Activated T-cell treated with anti-CD3 and anti-CD28 coated beads for 48 hours (primary cell): ENCODE data around the gene WWOX.

Source experiments
- DNase-seq: peaks from one replicate; pipeline ENCODE4 v3.0.0-alpha.2; 2020; ENCODE audit warnings: low read depth

WWOX gene

GRCh38 chr16:78396673-78397072 lies 297.2 kb downstream of the WWOX start:
- no peak for DNase-seq

GRCh38 chr16:78399384-78399783 lies 299.9 kb downstream of the WWOX start:
- no peak for DNase-seq

DNA sequence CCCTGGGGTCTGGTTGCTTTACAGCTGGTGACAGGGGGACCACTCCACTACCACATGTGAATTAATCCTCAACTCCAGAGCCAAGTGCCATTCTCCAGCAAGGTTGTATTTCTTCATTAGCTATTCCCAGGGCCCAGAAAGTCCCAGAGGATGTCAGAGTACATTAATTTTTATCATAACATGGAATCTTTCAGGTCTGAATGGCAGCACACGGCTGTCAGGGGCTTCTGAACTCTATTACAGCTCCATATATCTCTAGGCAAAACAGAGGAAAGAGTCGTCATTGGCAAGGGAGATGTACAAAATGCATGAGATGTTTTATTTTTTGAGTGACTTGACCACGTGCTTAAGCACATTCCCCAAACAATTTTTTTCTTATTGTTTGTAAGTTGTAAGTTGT lies 303.4 kb downstream of the WWOX start:
- DNase-seq, result no peak

- no peak for DNase-seq
Observed at GRCh38 chr16:78405040-78405439, 305.6 kb downstream of the WWOX start.

GRCh38 chr16:78405833-78406232 lies 306.4 kb downstream of the WWOX start:
- no peak for DNase-seq

DNA sequence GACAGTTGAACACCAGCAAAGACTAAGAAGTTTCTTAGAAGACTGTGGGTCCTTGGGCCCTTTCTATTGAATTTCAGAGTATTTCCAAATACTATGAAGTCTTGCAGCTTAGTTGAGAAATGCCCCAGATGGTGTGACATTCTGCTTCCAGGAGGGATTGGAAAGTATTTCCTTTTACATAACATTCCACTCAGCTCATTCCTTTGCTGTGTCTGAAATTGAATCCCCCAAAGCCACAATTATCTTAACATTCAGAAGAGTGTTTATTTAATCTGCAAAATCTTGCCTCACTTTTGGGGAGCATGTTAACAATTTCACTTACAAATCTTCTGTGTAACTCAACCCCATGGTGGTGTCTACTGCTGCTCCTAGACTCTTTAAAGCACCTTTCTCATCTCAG lies 307.7 kb downstream of the WWOX start:
- no peak for DNase-seq

- DNase-seq, result no peak
Observed at GRCh38 chr16:78413651-78414050, 314.2 kb downstream of the WWOX start.

- DNase-seq, result no peak
Observed at GRCh38 chr16:78415013-78415412, 315.6 kb downstream of the WWOX start.

DNA sequence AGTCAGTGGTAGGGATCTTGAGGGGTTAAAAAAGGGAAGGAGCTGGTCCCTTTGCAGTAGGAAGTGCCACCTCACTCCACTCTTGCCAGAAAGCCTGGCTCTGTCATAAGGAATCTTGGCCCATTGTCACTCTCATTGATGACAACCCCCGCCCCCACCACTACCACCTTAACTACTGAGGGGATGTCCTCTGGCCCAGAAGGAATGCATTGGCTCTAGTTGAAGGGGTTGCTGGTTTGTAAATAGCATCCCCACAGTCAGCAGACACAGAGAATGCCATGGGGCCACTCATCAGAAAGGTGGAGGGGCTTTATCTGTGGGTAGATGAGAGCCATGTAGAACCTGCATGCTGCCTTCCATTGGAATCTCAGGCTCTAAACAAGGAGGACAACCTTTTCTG lies 316.2 kb downstream of the WWOX start:
- no peak for DNase-seq

DNA sequence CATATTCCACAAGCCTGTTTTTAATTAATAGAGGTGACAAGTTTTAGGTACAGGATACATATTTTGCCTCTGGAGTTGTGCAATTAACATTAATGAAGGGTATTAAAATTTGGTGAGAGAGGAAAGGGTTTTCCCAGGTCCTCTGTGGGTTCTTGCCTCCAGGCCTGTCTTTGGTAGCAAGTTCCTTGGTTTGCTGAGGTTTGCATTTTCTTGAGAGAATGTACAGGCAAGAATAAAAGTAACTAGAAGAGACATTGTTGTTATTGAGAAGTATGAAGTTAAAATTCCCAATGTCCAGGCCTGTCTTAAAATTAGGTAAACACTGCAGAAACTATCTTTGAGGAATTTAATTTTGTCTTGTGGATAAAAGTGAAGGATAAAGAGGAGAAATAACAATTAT lies 316.9 kb downstream of the WWOX start:
- DNase-seq, result no peak

DNA sequence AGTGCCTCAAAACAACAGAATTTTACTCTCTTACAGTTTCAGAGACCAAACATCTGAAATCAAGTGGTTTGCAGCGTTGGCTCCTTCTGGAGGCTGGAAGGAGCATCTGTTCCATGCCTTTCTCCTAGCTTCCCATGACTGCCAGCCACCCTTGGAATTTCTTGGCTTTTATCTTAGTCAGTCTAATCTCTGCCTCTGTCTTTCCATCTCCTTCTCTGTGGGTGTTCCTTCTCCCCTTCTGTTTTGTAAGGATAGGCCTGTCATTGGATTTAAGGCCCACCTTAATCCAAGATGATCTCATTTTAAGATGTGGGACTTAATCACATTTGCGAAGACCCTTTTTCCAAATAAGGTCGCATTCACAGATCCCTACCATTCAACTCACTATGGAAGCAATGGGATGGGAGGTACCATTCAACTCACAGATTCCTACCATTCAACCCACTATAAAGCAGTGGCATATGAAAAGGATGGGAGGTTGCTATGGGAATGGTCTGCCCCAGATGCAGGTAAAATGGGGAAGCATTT lies 321.8 kb downstream of the WWOX start:
- DNase-seq, result no peak

DNA sequence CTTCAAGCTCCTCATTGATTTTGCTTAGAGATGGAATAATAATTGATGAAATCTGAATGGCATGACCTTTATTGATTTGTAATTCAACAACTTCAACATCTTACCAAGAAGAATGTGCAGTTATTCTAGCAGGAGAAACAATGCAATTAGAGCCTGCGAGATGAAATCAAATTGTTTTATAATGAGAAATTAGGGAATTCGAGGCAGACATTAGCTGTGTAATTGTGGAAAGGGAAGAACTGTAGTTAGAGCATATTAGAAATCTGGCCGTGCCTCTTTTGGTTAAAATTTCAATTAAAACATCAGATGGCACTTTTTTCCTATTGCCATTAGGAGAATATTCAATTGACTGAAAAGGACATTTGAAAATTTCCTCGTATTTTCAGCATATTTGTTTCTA lies 325.8 kb downstream of the WWOX start:
- no peak for DNase-seq

DNA sequence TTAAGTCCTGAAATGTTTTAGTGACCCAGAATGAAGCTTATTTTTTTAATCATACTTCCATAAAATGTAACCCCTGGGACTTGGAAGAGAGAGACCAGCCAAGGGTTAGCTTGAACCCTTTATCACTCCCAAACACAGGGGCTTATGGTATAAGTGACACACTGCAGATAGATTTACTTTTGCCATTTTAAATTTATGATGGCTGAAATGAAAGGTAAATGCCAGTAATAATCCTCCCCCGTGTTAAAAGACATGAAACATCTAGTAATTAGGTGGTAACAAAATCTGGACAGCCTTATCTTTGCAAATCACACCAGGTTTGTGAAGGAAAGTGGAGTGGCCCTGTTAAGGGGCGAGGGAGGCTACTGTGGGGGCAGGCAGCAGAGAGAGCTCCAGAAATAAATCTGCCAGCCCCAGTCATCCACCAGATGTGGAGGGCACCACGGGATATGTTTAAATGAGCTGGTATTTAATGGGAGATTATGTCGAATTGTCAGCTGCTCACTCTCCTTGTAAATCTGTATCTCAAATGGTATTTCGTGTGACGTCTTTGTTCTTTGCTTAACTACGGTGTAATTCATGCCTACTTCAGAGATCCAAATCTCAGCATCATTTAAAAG lies 326.5 kb downstream of the WWOX start:
- DNase-seq, result no peak

- DNase-seq, result no peak
Observed at GRCh38 chr16:78428193-78428592, 328.7 kb downstream of the WWOX start.

- no peak for DNase-seq
Observed at GRCh38 chr16:78430281-78430680, 330.8 kb downstream of the WWOX start.

GRCh38 chr16:78431004-78431670 lies 331.7 kb downstream of the WWOX start:
- DNase-seq, result no peak

DNA sequence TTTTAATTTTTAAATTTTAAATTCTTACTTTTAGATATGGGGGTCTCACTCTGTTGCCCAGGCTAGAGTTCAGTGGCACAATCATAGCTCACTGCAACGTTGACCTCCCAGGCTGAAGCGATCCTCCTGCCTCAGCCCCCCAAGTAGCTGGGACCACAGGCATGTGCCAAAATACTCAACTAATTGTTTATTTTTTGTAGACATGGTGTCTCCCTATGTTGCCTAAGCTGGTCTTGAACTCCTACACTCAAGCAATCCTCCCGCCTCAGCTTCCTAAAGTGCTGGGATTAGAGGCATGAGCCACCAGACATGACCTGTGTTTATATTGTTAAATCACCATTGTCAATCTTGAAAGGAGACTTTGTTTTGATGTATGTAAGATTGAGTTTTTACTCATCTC lies 332.2 kb downstream of the WWOX start:
- no peak for DNase-seq

GRCh38 chr16:78432451-78432850 lies 333.0 kb downstream of the WWOX start:
- no peak for DNase-seq

GRCh38 chr16:78433116-78433515 lies 333.7 kb downstream of the WWOX start:
- no peak for DNase-seq

- DNase-seq, result no peak
Observed at GRCh38 chr16:78434401-78434800, 334.9 kb downstream of the WWOX start.

GRCh38 chr16:78435260-78435659 lies 335.8 kb downstream of the WWOX start:
- DNase-seq, result no peak

- no peak for DNase-seq
Observed at GRCh38 chr16:78436023-78436422, 336.6 kb downstream of the WWOX start.

DNA sequence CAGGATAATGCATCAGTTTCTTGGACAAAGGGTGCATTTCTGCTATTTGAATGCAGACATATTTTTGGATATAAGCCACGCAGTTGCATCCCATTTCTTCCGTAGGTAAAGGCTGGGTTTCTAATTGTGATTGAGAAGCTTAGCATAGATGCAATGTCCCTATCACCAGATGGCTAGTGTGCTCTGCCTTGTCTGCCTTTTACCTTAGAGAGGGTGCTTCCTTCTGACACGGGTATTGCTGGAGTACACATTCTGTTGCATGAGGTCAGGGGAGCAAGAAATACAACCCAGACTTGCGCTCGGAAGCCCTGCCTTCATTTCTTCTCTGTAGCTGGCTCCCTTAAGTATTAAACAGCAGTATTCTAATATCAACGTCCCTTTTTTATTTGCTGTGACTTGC lies 337.4 kb downstream of the WWOX start:
- no peak for DNase-seq
